ENCODE measurements around the gene SBF1. TPM values are rescaled to one million over a fixed set of nuclear protein-coding genes. Genes with fewer than 3 reads are reported as not detected.

The SBF1 gene
- polyA plus RNA-seq, 1 of the 3 experiments (the other 2 are of a cell fraction), result 29.1 TPM

DNA sequence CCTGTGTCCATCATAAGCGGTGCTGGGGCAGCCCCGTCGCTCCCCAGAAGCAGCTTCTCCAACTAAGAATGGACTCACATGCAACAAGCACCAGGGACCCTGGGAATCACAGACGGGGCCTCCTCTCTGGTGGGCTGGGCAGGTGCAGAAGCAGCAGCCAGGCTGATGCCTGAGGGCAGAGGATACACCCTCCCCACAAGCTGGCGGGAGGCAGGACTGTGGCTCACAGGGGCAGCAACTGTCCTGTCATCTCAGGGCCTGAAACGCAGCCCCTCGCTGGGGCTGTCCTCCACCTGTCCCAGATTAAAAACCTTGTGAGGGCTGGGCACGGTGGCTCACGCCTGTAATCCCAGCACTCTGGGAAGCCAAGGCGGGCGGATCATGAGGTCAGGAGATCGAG is 3.1 kb upstream of the SBF1 start:
- peaks cover 14% of the 10 kb centered on the region for H3K79me2 ChIP-seq (ENCODE audit: insufficient read depth)
- H3K4me1 ChIP-seq (ENCODE audit: control insufficient read depth in 1 of 2, insufficient read depth in 2 of 2, low read depth in 1 of 2, low read length in 1 of 2), result peaks cover 0 to 16% of the 10 kb centered on the region in 2 experiments; a peak in 2 of 4 replicates
- no peak overlapping the region for H2AFZ ChIP-seq (ENCODE audit: low read depth)
- no peak overlapping the region for H3K27ac ChIP-seq (ENCODE audit: low read depth in 2 of 2, low read length in 1 of 2)
- CTCF ChIA-PET, result interaction anchor here (1.8 to 5.1 kb wide), 2 partner anchors 20 to 48 kb away, joined by 4 to 24 read pairs; partner anchors contain the start of gene SCO2
- H3K36me3 ChIP-seq (replicated peaks in 1 of 2; ENCODE audit: control insufficient read depth in 1 of 2, insufficient read depth in 2 of 2, low read length in 1 of 2), result no peaks in the 10 kb centered on the region
- no peak overlapping the region; a peak in 1 of 4 replicates for H3K4me3 ChIP-seq (ENCODE audit: low read depth in 2 of 2, low read length in 1 of 2)
- H3K9me2 ChIP-seq, result no peaks in the 10 kb centered on the region
- TF ChIP-seq, protein P1, sequence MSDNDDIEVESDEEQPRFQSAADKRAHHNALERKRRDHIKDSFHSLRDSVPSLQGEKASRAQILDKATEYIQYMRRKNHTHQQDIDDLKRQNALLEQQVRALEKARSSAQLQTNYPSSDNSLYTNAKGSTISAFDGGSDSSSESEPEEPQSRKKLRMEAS (IDR thresholded peaks at IDR 0.05; ENCODE audit: low read depth), result no peak
- TF ChIP-seq TEAD4 (IDR thresholded peaks at IDR 0.05; ENCODE audit: borderline replicate concordance, insufficient read depth) (no peak), POLR2AphosphoS5 (IDR thresholded peaks at IDR 0.05; ENCODE audit: low read depth, low read length) (no peak), NRF1 (IDR thresholded peaks at IDR 0.05; ENCODE audit: low read depth, low read length) (no peak), FOXM1 (IDR thresholded peaks at IDR 0.05; ENCODE audit: low read depth) (no peak), JUND (IDR thresholded peaks at IDR 0.05) (no peak)
- no peaks in the 10 kb centered on the region for H3F3A ChIP-seq (replicated peaks; ENCODE audit: insufficient read depth)
- peaks cover 13% of the 10 kb centered on the region for H4K20me1 ChIP-seq (ENCODE audit: insufficient read depth)
- no peak for DNase-seq
- H3K4me2 ChIP-seq, result no peak overlapping the region
- peaks cover 10% of the 10 kb centered on the region; the same call in 1 of the 2 replicates for H3K27me3 ChIP-seq (ENCODE audit: insufficient read depth)
- WGBS (ENCODE audit: low lambda C conversion rate), result 95% methylated on average over 11 of the region's 12 CpGs
- POLR2A ChIA-PET, result interaction anchor here (0.6 kb wide), 1 partner anchor 149 kb away, joined by 3 read pairs; no protein-coding TSS in a partner anchor
- no peaks in the 10 kb centered on the region for H3K9me3 ChIP-seq
- H3K9ac ChIP-seq, result no peak overlapping the region

DNA sequence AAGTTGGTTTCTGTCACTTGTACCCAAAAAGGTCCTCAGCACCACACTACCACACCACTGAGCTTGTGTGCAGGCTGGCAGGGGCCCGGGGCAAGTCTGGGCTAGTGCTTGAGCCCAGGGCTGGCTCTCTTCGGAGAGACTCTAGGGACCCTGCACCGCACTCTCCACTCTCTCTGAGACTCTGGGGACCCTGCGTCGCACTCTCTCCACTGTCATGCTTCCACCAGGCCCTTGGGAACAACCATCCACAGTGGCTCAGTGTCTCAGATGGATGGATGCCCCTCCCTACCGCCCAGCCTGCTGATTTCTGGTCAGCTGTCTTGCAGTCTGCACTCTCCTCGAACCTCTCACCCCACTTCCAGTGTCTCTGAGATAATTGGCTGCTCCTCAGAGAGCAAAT is 2.0 kb upstream of the SBF1 start:
- Histone ChIP-seq H4K20me1 (ENCODE audit: insufficient read depth) (peaks cover 24% of the 10 kb centered on the region), H3K9ac (no peak overlapping the region), H3F3A (replicated peaks; ENCODE audit: insufficient read depth) (no peaks in the 10 kb centered on the region), H3K4me1 (ENCODE audit: control insufficient read depth in 1 of 2, insufficient read depth in 2 of 2, low read depth in 1 of 2, low read length in 1 of 2) (peaks cover 0 to 26% of the 10 kb centered on the region in 2 experiments; a peak in 2 of 4 replicates), H3K9me3 (no peaks in the 10 kb centered on the region), H2AFZ (ENCODE audit: low read depth) (no peak overlapping the region), H3K79me2 (ENCODE audit: insufficient read depth) (peaks cover 25% of the 10 kb centered on the region), H3K27ac (ENCODE audit: low read depth in 2 of 2, low read length in 1 of 2) (no peak overlapping the region), H3K4me3 (ENCODE audit: low read depth in 2 of 2, low read length in 1 of 2) (no peak overlapping the region), H3K4me2 (no peak overlapping the region), H3K9me2 (no peaks in the 10 kb centered on the region), H3K27me3 (ENCODE audit: insufficient read depth) (peaks cover 10% of the 10 kb centered on the region; the same call in 1 of the 2 replicates), H3K36me3 (replicated peaks in 1 of 2; ENCODE audit: control insufficient read depth in 1 of 2, insufficient read depth in 2 of 2, low read length in 1 of 2) (peaks cover 0 to 2% of the 10 kb centered on the region in 2 experiments)
- CTCF ChIA-PET, result interaction anchor here (1.8 to 5.1 kb wide), 2 partner anchors 21 to 49 kb away, joined by 4 to 24 read pairs; partner anchors contain the start of gene SCO2
- POLR2A ChIA-PET, result no interaction called here
- no peak for DNase-seq
- TF ChIP-seq RCOR1 (IDR thresholded peaks at IDR 0.05; ENCODE audit: low read length), result no peak
- TF ChIP-seq, protein P2, sequence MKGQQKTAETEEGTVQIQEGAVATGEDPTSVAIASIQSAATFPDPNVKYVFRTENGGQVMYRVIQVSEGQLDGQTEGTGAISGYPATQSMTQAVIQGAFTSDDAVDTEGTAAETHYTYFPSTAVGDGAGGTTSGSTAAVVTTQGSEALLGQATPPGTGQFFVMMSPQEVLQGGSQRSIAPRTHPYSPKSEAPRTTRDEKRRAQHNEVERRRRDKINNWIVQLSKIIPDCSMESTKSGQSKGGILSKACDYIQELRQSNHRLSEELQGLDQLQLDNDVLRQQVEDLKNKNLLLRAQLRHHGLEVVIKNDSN (IDR thresholded peaks at IDR 0.05; ENCODE audit: borderline replicate concordance, low read depth), result no peak
- TF ChIP-seq, protein P3, sequence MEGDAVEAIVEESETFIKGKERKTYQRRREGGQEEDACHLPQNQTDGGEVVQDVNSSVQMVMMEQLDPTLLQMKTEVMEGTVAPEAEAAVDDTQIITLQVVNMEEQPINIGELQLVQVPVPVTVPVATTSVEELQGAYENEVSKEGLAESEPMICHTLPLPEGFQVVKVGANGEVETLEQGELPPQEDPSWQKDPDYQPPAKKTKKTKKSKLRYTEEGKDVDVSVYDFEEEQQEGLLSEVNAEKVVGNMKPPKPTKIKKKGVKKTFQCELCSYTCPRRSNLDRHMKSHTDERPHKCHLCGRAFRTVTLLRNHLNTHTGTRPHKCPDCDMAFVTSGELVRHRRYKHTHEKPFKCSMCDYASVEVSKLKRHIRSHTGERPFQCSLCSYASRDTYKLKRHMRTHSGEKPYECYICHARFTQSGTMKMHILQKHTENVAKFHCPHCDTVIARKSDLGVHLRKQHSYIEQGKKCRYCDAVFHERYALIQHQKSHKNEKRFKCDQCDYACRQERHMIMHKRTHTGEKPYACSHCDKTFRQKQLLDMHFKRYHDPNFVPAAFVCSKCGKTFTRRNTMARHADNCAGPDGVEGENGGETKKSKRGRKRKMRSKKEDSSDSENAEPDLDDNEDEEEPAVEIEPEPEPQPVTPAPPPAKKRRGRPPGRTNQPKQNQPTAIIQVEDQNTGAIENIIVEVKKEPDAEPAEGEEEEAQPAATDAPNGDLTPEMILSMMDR (IDR thresholded peaks at IDR 0.05), result no peak
- no peak for TF ChIP-seq YY1 (IDR thresholded peaks at IDR 0.05; ENCODE audit: low read depth)
- no peak for TF ChIP-seq ELF1 (IDR thresholded peaks at IDR 0.05)
- TF ChIP-seq TAF1 (IDR thresholded peaks at IDR 0.05; ENCODE audit: borderline replicate concordance, low read depth, low read length), result no peak
- TF ChIP-seq, protein P4, sequence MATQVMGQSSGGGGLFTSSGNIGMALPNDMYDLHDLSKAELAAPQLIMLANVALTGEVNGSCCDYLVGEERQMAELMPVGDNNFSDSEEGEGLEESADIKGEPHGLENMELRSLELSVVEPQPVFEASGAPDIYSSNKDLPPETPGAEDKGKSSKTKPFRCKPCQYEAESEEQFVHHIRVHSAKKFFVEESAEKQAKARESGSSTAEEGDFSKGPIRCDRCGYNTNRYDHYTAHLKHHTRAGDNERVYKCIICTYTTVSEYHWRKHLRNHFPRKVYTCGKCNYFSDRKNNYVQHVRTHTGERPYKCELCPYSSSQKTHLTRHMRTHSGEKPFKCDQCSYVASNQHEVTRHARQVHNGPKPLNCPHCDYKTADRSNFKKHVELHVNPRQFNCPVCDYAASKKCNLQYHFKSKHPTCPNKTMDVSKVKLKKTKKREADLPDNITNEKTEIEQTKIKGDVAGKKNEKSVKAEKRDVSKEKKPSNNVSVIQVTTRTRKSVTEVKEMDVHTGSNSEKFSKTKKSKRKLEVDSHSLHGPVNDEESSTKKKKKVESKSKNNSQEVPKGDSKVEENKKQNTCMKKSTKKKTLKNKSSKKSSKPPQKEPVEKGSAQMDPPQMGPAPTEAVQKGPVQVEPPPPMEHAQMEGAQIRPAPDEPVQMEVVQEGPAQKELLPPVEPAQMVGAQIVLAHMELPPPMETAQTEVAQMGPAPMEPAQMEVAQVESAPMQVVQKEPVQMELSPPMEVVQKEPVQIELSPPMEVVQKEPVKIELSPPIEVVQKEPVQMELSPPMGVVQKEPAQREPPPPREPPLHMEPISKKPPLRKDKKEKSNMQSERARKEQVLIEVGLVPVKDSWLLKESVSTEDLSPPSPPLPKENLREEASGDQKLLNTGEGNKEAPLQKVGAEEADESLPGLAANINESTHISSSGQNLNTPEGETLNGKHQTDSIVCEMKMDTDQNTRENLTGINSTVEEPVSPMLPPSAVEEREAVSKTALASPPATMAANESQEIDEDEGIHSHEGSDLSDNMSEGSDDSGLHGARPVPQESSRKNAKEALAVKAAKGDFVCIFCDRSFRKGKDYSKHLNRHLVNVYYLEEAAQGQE (IDR thresholded peaks at IDR 0.05; ENCODE audit: low read depth, low read length), result no peak
- TF ChIP-seq POLR2AphosphoS5 (IDR thresholded peaks at IDR 0.05; ENCODE audit: low read depth, low read length), result no peak
- no peak for TF ChIP-seq FOSL2 (IDR thresholded peaks at IDR 0.05; ENCODE audit: borderline replicate concordance, low read depth)
- TF ChIP-seq RFX5 (IDR thresholded peaks at IDR 0.05; ENCODE audit: low read length), result no peak
- no peak for TF ChIP-seq EP300 (IDR thresholded peaks at IDR 0.05; ENCODE audit: borderline replicate concordance in 1 of 2, low read depth in 1 of 2, low read length in 1 of 2)
- TF ChIP-seq JUND (IDR thresholded peaks at IDR 0.05), result no peak
- no peak for TF ChIP-seq TCF12 (IDR thresholded peaks at IDR 0.05)
- no peak for TF ChIP-seq RAD21 (IDR thresholded peaks at IDR 0.05; ENCODE audit: low read length)
- TF ChIP-seq MEF2A (IDR thresholded peaks at IDR 0.05; ENCODE audit: borderline replicate concordance, low read depth), result no peak
- no peak for TF ChIP-seq GATA2 (CRISPR knock-in tag; IDR thresholded peaks at IDR 0.05)
- 95% methylated on average over 4 of the region's 7 CpGs for WGBS (ENCODE audit: low lambda C conversion rate)

Measured in SK-N-SH (cell line).